Neuron (in vitro differentiated cells): ENCODE data around the gene ANAPC1.
"Not testable (repeated sequence)": the region's sequence is repeated elsewhere in the genome, so short reads cannot be mapped to it uniquely, and the experiment has no call there.

Experiments
- H2AFZ ChIP-seq: one replicate; pipeline ENCODE4 v1.6.1; 2013; ENCODE audit warnings: low read depth, mild to moderate bottlenecking, inconsistent platforms, low read length, moderate library complexity
- H3K27me3 ChIP-seq: one replicate; pipeline ENCODE4 v1.6.1; 2013; ENCODE audit warnings: low read length; ENCODE audit not compliant: insufficient read depth
- H3K36me3 ChIP-seq: one replicate; pipeline ENCODE4 v1.6.1; 2013; ENCODE audit warnings: low read length; ENCODE audit not compliant: insufficient read depth
- H3K4me1 ChIP-seq: one replicate; pipeline ENCODE4 v1.6.1; 2013; ENCODE audit warnings: low read length; ENCODE audit not compliant: insufficient read depth
- H3K4me3 ChIP-seq: 2 replicates; pipeline ENCODE4 v1.5.1; 2013; ENCODE audit warnings: mild to moderate bottlenecking, low read length, moderate library complexity
- H3K9me3 ChIP-seq: one replicate; pipeline ENCODE4 v1.6.1; 2013; ENCODE audit warnings: low read length

ANAPC1 gene

GRCh38 chr2:111767087-111767486 lies 116.9 kb downstream of the ANAPC1 start:
- H3K9me3 ChIP-seq, H3K36me3 ChIP-seq, H3K4me1 ChIP-seq, H2AFZ ChIP-seq, H3K27me3 ChIP-seq, H3K4me3 ChIP-seq: not testable (repeated sequence)

- not testable (repeated sequence) for H3K4me1 ChIP-seq
Measured at GRCh38 chr2:111766295-111766694, 117.7 kb downstream of the ANAPC1 start.

GRCh38 chr2:111764151-111764550 lies 119.8 kb downstream of the ANAPC1 start:
- not testable (repeated sequence) for H3K36me3 ChIP-seq, H3K4me3 ChIP-seq, H3K9me3 ChIP-seq, H2AFZ ChIP-seq, H3K4me1 ChIP-seq, H3K27me3 ChIP-seq

More at GRCh38 chr2:111766295-111766694, 117.7 kb downstream of the ANAPC1 start:
- H2AFZ ChIP-seq, H3K9me3 ChIP-seq, H3K27me3 ChIP-seq, H3K4me3 ChIP-seq, H3K36me3 ChIP-seq: not testable (repeated sequence)

- H3K4me1 ChIP-seq, H2AFZ ChIP-seq, H3K36me3 ChIP-seq, H3K9me3 ChIP-seq, H3K27me3 ChIP-seq, H3K4me3 ChIP-seq: not testable (repeated sequence)
Measured at GRCh38 chr2:111760697-111761284, 123.2 kb downstream of the ANAPC1 start.

GRCh38 chr2:111752533-111752932 lies 131.5 kb downstream of the ANAPC1 start:
- not testable (repeated sequence) for H3K4me3 ChIP-seq, H3K4me1 ChIP-seq, H3K27me3 ChIP-seq, H3K9me3 ChIP-seq, H2AFZ ChIP-seq, H3K36me3 ChIP-seq

GRCh38 chr2:111750641-111751040 lies 133.4 kb downstream of the ANAPC1 start:
- H3K27me3 ChIP-seq, H3K9me3 ChIP-seq, H3K4me3 ChIP-seq, H2AFZ ChIP-seq, H3K36me3 ChIP-seq, H3K4me1 ChIP-seq: not testable (repeated sequence)

GRCh38 chr2:111748429-111748828 lies 135.6 kb downstream of the ANAPC1 start:
- H3K9me3 ChIP-seq, H3K4me3 ChIP-seq, H3K36me3 ChIP-seq, H3K27me3 ChIP-seq, H2AFZ ChIP-seq, H3K4me1 ChIP-seq: not testable (repeated sequence)

GRCh38 chr2:111747410-111748115 lies 136.4 kb downstream of the ANAPC1 start:
- not testable (repeated sequence) for H3K36me3 ChIP-seq, H3K4me3 ChIP-seq, H3K27me3 ChIP-seq, H3K9me3 ChIP-seq, H2AFZ ChIP-seq, H3K4me1 ChIP-seq

GRCh38 chr2:111744751-111745150 lies 139.2 kb downstream of the ANAPC1 start:
- not testable (repeated sequence) for H3K36me3 ChIP-seq, H3K9me3 ChIP-seq

GRCh38 chr2:111741517-111741916 lies 142.5 kb downstream of the ANAPC1 start:
- not testable (repeated sequence) for H3K9me3 ChIP-seq, H3K4me1 ChIP-seq, H2AFZ ChIP-seq, H3K36me3 ChIP-seq, H3K27me3 ChIP-seq, H3K4me3 ChIP-seq

More at GRCh38 chr2:111744751-111745150, 139.2 kb downstream of the ANAPC1 start:
- not testable (repeated sequence) for H3K4me1 ChIP-seq, H2AFZ ChIP-seq, H3K4me3 ChIP-seq, H3K27me3 ChIP-seq

GRCh38 chr2:111735838-111736721 lies 147.9 kb downstream of the ANAPC1 start:
- not testable (repeated sequence) for H3K4me3 ChIP-seq, H3K4me1 ChIP-seq, H3K9me3 ChIP-seq, H3K36me3 ChIP-seq, H3K27me3 ChIP-seq, H2AFZ ChIP-seq

- not testable (repeated sequence) for H3K4me3 ChIP-seq, H3K4me1 ChIP-seq, H3K27me3 ChIP-seq, H2AFZ ChIP-seq, H3K9me3 ChIP-seq, H3K36me3 ChIP-seq
Measured at GRCh38 chr2:111735420-111735819, 148.6 kb downstream of the ANAPC1 start.

- H3K9me3 ChIP-seq, H3K4me3 ChIP-seq, H3K4me1 ChIP-seq: not testable (repeated sequence)
Measured at GRCh38 chr2:111729812-111730458, 154.1 kb downstream of the ANAPC1 start.

More at GRCh38 chr2:111729812-111730458, 154.1 kb downstream of the ANAPC1 start:
- not testable (repeated sequence) for H3K36me3 ChIP-seq, H2AFZ ChIP-seq, H3K27me3 ChIP-seq
